Uterus (tissue), 4 donors: ENCODE results near the gene AKNA. TPM values are rescaled to one million over a fixed set of nuclear protein-coding genes. Genes with fewer than 3 reads are reported as not detected.

ENCODE experiments used
- DNase-seq, 2 donors: peaks; one replicate each; pipeline ENCODE4 v3.0.0-alpha.2; 2019 to 2020
- H3K27ac ChIP-seq, 2 donors: fragments of 200-600 bp; sonication (generic); 1 replicate in 1 of 2; 2 replicates in 1 of 2; pipeline ENCODE4 v1.5.1; 2016 to 2018
- H3K27me3 ChIP-seq, 2 donors: fragments of 200-600 bp; sonication (generic); one replicate each; pipeline ENCODE4 v1.5.1; 2018 to 2019; ENCODE audit warnings: control low read depth in 1 of 2
- H3K36me3 ChIP-seq, 2 donors: fragments of 200-600 bp; sonication (generic); one replicate each; pipeline ENCODE4 v1.5.1; 2019; ENCODE audit warnings: control low read depth in 1 of 2
- H3K4me1 ChIP-seq, 2 donors: fragments of 200-600 bp; sonication (generic); one replicate each; pipeline ENCODE4 v1.5.1; 2018 to 2019; ENCODE audit warnings: control low read depth in 1 of 2
- H3K4me3 ChIP-seq, 2 donors: fragments of 200-600 bp; sonication (generic); 1 replicate in 1 of 2; 2 replicates in 1 of 2; pipeline ENCODE4 v1.5.1; 2018 to 2019; ENCODE audit warnings: mild to moderate bottlenecking in 1 of 2
- H3K9me3 ChIP-seq, 2 donors: fragments of 200-600 bp; sonication (generic); one replicate each; pipeline ENCODE4 v1.5.1; 2019; ENCODE audit warnings: control low read depth in 1 of 2
- CTCF ChIP-seq, 4 experiments: fragments of 200-600 bp in 2 of 4; fragments of 450-650 bp in 2 of 4; sonication (generic) in 2 of 4; IDR thresholded peaks; one replicate each; pipeline ENCODE4 v1.5.1; 2016 to 2019; ENCODE audit warnings: antibody characterized with exemption in 4 of 4, mild to moderate bottlenecking in 2 of 4, moderate library complexity in 1 of 4
- POLR2A ChIP-seq, 2 donors: fragments of 450-650 bp; IDR thresholded peaks; one replicate each; pipeline ENCODE4 v1.6.1; 2016; ENCODE audit warnings: antibody characterized with exemption in 2 of 2, mild to moderate bottlenecking in 1 of 2, moderate library complexity in 1 of 2
- intact Hi-C: fragments of 100-400 bp; cut with DNase I; formaldehyde crosslinking; loops from one replicate; pipeline ENCODE4 v1.15.1; 2023; ENCODE audit warnings: low total_unique reads
- total RNA-seq, 4 donors: library from RNA; depleted of rRNA in 3 of 4; stranded (reverse); fragments of >200 nt in 3 of 4; gene quantifications; one replicate each; pipeline versions ENCODE4 v1.1.0 to v1.2.4, GENCODE V29; 2014 to 2023
- donor health status: DM: yes; HTN: yes; CAD: no.

Gene AKNA
- total RNA-seq, 4 donors from 2014 or later, result 24.1 to 123 (median 34.3) TPM

- Histone ChIP-seq H3K4me1 (peaks cover 5 to 23% of the 10 kb centered on the region in 2 donors), H3K27me3 (no peaks in the 10 kb centered on the region), H3K4me3 (no peak overlapping the region), H3K27ac (peak overlapping the region; percentile 79 to 80), H3K36me3 (no peaks in the 10 kb centered on the region), H3K9me3 (no peaks in the 10 kb centered on the region)
- no peak for DNase-seq
- TF ChIP-seq POLR2A (IDR thresholded peaks at IDR 0.05), result no peak
- TF ChIP-seq CTCF (IDR thresholded peaks at IDR 0.05), result no peak
- intact Hi-C loops, result no loop called here
Measured at GRCh38 chr9:114371343-114371944, 16.3 kb downstream of the AKNA start.

- Histone ChIP-seq H3K27me3 (no peaks in the 10 kb centered on the region), H3K27ac (peak overlapping the region; percentile 79 to 80), H3K36me3 (no peaks in the 10 kb centered on the region), H3K9me3 (no peaks in the 10 kb centered on the region), H3K4me3 (no peak overlapping the region), H3K4me1 (peaks cover 5 to 23% of the 10 kb centered on the region in 2 donors)
- TF ChIP-seq POLR2A (IDR thresholded peaks at IDR 0.05) (no peak), CTCF (IDR thresholded peaks at IDR 0.05) (no peak)
- intact Hi-C loops, result no loop called here
- DNase-seq, result no peak
Measured at GRCh38 chr9:114370968-114371320, 16.8 kb downstream of the AKNA start.

- TF ChIP-seq POLR2A (IDR thresholded peaks at IDR 0.05) (no peak), CTCF (IDR thresholded peaks at IDR 0.05) (no peak)
- Histone ChIP-seq H3K36me3 (no peaks in the 10 kb centered on the region), H3K27me3 (no peaks in the 10 kb centered on the region), H3K4me3 (no peak overlapping the region), H3K4me1 (peaks cover 5 to 23% of the 10 kb centered on the region in 2 donors), H3K27ac (peak overlapping the region; percentile 79 to 80), H3K9me3 (no peaks in the 10 kb centered on the region)
- intact Hi-C loops, result no loop called here
- DNase-seq, result no peak
Measured at GRCh38 chr9:114370251-114370967, 17.4 kb downstream of the AKNA start.

- Histone ChIP-seq H3K4me3 (no peak overlapping the region), H3K9me3 (no peaks in the 10 kb centered on the region), H3K4me1 (peaks cover 5 to 23% of the 10 kb centered on the region in 2 donors), H3K27me3 (no peaks in the 10 kb centered on the region), H3K36me3 (no peaks in the 10 kb centered on the region), H3K27ac (peak overlapping the region; percentile 79 to 80)
- intact Hi-C loops, result no loop called here
- no peak for DNase-seq
- no peak for TF ChIP-seq POLR2A (IDR thresholded peaks at IDR 0.05)
- no peak for TF ChIP-seq CTCF (IDR thresholded peaks at IDR 0.05)
Measured at GRCh38 chr9:114369216-114370130, 18.3 kb downstream of the AKNA start.
